HG02642 (cell line): ENCODE measurements around the gene SLC49A3.
"Not testable (repeated sequence)": the region's sequence is repeated elsewhere in the genome, so short reads cannot be mapped to it uniquely, and the experiment has no call there.

Experiments used
- ATAC-seq: cut with Tn5 transposase; IDR thresholded peaks from one replicate; pipeline ENCODE4 v1.9.1; 2021; ENCODE audit warnings: mild to moderate bottlenecking; ENCODE audit not compliant: unreplicated experiment, poor library complexity

SLC49A3 gene

DNA sequence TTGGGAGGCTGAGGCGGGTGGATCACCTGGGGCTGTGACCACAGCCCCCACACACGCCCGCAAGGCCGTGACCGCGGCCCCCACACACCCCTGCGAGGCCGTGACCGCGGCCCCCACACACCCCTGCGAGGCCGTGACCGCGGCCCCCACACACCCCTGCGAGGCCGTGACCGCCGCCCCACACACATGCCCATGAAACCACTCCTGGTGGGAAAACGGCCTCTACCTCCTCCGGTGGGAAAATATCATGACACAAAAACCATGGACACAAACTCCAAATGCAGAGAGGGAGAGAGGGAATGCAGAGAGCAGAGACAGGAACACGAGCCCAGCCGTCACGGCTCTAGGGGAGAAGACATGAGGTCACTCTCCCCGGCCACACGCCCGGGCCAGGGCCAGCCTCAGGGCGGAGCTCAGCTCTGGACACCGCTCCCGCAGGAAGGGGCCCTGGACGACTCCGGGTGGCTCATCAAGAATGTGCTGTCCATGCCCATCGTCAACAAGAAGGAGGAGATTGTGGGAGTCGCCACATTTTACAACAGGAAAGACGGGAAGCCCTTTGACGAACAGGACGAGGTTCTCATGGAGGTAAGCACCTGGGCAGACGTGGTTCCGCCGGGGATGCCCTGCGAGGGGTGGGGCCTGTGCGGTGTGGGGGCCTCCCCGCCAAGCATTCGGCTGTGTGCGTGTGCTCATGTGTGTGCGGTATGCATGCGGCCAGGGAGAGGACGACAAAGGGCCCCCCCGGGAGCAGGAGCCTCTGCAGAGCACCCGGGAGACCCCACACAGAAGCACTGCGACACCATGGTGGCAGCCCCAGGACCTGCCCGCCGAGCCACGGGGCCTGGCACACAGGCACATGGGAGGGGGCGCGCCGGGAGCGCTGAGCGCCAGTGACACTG, 32.3 kb downstream of the SLC49A3 start:
- ATAC-seq = no peak

DNA sequence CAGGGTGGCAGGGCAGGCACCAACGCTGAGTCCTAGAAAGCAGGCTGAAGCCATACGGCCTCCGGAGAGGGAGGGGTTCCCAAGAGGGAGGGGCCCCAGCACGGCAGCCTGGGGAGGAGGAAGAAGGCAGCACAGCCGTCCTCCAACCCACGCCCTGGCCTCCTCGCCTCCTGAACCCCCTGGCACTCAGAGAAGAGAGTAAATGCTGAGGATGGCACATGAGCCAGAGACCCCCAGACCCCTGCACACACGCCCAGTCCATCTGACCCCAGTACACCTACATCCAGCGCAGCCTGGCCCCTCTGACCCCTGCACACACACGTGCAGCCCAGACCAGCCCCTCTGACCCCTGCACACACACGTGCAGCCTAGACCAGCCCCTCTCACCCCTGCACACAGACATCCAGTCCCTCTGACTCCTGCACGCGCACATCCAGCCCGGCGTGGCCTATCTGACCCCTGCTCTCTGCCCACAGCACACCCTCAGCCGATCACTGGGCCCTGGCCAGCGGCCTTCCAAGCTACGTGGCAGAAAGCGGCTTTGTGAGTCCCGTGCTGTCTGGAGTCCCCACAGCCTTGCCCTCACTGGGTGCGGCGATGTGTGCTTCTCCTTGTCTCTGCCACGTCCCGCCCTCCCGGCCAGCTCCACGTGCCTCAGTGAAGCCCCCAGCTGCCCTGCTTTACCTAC, 33.3 kb downstream of the SLC49A3 start:
- ATAC-seq = no peak

DNA sequence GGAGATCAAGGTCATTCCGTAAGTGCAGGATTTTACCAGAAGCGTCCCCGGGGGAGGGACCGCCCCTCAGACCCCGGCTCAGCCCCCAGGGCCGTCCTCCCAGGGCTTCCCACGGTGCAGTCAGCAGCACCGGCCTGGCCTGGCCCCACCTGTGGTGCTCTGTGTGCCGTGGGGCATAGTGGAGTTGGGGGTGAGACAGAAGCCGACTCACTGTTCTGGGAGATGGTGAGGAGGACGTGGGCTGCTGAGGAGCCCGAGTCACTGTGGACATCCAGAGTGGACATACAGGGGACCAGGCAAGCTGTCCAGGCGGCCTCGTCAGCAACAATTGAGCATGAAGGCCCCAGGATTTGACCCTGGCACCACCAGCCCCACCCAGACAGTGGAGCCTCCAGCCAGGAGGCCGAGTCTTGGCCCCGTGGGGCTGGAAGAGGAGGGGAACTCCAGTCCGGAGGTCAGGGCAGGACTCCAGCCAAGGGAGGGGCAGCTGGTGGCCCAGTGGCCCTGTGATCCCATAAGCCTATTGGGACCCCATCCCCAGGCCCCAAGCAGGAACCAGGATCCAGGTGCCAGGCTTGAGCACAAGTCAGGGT, 34.0 kb downstream of the SLC49A3 start:
- no peak for ATAC-seq

DNA sequence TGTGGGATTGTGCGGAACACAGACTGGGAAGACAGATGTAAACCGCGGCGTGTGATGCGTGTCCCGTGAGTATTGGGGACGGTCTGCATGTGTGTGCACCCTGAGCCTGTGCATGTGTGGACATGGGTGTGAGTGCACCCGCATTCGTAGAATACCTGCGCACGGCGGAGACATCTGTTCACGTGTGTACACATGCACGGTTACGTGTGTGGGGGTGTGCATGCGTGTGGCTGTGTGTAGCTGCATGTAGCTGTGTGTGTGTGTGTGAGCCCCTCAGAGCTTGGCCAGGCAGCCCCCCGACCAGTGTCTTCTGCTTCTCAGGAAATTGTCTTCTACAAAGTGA, 34.5 kb downstream of the SLC49A3 start:
- ATAC-seq = no peak

DNA sequence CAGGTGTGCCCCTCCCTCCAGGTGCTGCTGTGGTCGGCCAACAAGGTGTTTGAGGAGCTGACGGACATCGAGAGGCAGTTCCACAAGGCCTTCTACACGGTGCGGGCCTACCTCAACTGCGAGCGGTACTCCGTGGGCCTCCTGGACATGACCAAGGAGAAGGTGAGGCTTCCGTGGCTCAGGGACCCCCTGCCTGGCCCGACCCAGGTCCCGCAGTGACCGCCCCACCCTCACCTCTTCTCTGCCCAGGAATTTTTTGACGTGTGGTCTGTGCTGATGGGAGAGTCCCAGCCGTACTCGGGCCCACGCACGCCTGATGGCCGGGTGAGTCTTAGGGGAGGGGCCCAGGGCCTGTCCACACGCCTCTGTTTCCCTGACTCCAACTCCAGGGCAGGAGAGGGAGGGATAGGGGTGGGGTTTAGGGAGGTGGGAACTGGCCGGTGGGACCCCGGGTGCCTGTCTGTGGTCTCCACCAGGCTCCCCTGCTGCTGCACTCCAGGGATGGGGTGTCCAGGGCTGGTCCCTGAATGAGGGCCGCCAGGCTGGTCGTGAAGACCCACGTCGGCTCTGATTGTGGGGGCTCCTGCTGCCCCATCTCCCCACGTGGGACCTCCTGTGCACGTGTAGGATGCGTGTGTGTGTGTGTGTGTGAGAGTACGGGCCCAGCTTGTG, 35.0 kb downstream of the SLC49A3 start:
- no peak for ATAC-seq

DNA sequence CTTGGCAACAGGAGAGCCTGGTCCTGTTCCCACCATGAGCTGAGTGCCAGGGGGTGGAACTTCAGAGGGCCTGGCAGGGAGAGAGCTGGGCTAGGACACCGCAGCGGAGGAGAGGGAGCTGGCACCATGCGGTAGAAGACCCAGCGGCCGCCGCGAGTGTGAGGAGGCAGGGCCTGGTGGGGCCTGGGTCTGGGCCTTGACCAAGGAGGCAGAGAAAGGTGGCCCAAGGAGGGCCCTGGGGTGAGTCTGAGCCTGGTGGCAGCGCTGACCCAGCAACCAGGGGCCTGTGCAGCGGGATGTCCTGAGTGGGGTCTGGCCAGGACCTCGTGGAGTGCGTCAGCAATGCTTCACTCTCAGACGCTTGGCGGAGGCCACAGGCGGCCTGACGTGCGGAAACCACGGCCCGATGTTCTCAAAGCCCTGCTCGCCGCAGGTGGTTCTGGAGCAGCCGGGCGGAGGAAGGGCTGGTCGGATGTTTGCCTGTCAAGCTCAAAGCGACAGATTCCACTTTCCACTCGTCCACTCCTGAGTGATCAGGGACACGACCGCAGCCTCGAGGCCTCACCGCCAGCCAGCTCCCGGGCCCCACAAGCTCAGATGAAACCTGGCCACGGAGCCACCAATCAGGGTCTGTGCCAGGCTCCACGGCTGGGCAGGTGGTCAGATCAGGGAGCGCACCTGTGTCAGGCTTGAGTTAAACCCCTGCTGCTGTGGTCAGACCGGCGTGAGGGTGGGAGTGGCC, 35.7 kb downstream of the SLC49A3 start:
- no peak for ATAC-seq

DNA sequence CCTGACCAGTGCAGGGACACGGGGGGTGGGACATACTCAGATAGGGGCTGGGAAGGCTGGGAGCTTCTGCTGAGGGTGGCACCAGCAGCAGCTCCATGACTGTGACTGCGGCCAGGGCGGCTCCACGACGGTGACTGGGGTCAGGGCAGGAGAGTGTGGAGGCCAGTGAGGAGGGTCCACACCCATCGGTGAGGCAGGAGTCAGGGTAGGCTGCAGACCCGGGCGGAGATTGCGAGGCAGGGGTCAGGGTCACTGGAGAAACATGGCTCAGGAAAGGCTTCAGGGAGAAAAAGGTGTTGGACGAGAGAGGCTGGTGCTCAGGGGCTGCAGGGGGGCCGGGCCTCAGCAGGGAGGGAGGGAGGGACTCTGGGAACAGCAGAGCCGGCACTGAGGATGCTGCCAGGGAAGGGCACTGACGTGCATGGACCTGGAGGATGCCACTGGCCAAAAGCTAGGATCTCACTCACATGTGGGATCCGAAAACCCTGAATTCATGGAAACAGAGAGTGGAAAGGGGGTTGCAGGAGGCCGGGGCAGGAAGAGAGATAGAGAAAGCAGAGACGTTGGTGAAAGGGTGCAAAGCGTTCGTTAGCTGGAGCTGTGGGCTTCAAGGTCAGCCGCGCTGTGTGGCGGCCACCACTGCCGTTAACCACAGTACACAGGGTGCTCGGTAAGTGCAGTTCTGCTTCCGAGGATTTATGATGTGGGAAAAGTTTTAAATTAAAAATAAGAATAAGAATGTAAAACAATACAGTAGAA, 36.9 kb downstream of the SLC49A3 start:
- ATAC-seq = no peak

DNA sequence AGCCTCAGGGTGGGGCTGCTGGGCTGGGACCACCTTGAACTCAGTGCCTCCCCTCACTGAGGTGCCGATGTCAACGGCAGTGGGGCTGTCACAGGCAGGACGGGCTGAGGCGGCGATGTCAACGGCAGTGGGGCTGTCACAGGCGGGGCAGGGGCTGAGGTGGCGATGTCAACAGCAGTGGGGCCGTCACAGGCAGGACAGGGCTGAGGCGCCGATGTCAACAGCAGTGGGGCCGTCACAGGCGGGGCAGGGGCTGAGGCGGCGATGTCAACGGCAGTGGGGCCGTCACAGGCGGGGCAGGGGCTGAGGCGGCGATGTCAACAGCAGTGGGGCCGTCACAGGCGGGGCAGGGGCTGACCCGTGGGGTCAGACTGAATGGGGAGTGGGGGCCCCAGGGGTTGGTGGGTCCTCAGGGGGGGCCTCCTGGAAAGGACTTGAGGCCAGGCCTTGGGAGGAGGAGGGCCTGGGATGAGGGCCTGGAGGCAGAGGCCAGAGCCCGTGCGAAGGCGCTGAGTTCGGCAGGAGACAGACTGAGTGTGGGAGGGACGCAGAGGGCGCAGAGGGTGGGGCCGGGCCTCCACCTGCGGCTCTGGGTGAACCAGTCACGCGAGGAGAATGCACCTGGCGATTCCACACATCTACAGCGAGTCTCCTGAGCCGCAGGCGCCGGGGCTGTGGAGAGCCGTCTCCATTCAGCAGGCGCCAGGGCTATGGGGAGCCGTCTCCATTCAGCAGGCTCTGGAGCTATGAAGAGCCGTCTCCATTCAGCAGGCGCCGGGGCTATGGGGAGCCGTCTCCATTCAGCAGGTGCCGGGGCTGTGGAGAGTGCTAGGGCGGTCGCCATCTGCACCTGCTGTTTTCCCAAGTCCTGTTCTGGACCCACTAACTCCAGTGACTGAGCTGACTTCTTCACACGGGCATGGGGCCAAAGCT, 37.7 kb downstream of the SLC49A3 start:
- no peak for ATAC-seq

DNA sequence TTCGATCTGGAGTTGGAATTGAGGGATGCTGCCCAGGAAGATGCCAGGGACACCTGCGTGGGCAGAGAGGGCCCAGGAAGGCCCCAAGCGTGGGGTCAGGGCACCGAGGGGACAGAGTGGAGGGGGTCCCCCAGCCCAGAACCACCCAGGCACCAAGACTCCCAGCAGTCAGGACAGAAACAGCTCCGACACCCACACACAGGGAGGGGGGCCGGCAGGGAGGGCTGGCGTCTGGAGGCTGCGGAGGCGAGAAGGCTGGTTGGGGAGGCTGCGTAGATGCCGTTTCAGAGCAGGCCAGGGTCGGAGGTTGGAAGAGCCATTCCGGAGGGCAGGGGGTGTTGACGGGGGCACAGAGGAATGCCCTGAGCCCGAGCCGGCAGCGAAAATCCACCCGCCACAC, 38.5 kb downstream of the SLC49A3 start:
- ATAC-seq = no peak

DNA sequence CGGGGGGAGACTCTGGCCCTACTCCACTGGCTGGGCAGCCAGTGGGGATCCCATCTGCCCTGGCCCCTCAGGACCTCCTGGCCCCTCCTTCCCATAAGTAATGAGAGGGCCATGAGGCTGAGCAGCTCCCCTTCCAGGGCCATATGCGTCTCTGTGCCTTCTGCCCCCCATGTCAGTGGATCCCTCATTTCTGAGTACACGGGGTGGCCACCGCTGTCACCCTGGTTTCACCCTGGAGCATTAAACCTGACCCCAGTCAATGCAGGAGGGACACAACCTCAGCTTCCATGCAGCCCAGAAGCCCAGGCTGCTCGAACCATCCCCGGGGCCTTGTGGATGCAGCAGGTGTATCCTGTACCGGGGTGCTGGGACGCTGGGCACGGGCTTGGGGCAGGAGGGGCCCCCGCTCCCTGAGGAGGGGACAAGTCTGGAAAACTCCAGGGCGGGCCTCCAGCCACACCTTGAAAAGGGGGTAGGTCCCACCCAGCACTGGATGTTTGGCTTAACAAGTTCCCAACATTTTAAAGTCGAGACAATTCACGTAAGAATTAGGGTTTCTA, 39.1 kb downstream of the SLC49A3 start:
- ATAC-seq = no peak

DNA sequence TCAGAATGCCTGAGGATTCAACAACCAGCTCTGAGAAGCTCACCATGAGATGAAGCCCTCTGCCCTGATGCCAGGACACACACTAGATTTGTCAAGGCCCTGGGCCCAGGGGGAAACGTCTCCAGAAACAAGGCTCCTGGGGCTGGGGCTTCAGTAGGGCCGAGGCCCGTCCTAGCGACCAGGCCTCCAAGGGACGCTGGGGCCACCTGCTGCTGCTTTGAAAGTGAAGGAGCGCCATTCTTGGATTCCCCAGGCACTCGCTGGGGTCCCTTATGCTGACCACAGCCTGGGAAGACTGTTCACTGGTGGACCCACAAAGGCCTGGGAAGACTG, 39.7 kb downstream of the SLC49A3 start:
- ATAC-seq = no peak

DNA sequence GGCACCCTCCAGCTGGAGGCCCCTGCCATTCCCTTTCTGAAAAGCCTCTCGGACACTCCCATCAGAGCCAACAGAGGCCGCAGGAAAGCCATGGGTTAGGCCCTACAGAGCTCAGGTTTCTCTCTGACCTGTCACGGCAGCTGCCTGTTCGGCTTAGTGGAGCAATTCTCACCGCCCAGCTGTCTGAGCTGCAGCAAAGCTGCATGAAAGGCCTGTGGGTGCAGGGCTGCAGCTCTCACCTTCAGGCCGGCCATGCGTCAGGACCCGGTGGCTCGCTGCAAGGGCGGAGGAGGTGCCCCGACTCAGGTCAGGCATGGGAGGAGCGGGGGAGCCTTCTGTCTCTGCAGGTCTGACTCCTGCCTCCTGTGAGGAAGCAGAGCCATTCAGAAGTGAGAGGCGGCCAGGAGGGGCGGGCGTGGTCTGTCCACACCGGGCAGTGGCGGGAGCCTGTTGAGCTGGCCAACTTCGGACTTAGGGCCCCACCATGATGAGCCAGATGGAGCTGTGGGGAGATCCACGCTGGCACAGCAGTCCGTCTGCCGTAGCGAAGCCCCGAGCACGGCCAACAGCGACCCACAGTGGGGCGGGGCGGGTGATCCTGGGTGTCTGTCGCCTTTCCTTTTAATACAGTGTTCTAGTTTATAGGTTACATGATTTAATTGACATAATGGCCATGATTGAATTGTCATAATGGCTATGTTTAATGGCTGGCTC, 40.2 kb downstream of the SLC49A3 start:
- ATAC-seq = no peak

DNA sequence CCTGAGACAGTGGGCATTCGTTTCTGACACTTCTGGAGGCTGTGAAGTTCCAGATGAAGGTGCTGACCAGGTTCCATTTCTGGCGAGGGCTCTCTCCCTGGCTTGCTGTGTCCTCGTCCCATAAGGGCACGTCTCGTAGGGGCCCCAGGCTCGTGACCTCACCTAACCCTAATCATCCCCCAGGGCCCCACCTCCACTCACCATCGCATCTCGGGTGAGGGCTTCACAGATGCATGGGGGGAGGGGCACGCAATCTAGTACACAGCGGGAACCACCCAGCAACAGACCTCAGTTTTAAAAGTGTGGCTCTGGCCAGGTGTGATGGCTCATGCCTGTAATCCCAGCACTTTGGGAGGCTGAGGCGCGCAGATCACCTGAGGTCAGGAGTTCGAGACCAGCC, 41.5 kb downstream of the SLC49A3 start:
- no peak for ATAC-seq

DNA sequence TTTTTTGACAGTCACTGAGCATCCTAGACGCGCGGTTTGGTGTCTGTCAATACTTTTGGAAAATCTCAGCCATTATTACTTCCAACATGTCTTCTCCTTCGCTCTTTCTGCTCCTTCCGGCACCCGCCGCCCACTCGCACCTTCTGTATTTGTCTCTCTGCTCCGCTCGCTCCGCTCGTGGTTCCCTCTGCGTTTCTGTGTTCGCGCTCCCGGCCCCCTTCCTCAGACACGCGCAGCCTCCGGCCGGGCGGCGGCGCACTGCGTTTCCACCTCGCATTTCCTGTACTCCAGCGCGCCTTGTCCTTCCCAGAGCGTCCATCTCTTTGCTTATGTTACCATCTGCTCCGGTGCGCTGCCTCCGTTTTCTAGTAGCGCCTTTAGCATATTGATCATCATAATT, 42.5 kb downstream of the SLC49A3 start:
- no peak for ATAC-seq

DNA sequence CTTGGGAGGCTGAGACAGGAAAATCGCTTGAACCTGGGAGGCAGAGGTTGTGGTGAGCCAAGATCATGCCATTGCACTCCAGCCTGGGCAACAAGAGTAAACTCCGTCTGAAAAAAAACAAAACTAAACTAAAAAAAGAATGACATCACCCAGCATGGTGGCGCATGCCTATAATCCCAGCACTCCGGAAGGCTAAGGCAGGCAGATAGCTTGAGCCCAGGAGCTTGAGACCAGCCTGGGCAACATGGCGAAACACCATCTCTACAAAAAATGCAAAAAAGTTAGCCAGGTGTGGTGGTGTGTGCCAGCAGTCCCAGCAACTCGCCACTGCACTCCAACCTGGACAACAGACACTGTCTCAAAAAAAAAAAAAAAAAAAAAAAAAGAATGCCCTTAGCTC, 46.6 kb downstream of the SLC49A3 start:
- not testable (repeated sequence) for ATAC-seq

DNA sequence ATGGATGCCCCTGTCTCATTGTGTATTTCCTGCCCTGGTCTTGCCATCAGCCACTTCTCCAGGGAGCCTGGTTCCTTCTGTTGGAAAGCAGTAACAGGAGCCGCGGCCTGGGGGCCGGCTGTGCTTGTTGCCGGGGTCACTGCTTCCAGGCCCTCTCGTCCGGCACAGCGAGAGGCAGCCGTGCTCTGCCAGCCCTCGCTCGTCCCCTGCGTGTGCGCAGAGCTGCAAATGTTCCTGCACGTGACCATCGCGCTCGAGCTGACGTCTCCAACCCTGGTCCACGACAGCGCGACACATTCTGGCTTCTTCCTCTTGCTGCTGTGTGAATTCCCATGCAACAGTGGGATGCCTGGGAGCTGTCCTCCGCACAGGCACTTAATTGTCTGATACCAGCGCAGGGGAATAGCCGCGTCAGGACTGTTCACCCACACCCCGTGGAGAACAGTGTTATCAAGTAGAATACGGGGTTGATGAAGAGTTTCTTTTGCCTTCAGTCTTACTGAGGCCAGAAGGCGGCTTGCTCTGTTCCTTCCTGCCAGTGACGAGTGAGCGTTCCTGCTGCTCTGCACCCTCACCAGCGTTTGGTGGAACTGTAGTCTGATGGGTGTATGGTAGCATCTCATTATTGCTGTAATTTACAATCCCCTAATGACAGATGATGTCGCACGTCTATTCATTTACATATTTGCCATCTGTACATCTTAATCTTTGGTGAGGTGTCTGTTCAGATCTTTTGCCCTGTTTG, 51.2 kb downstream of the SLC49A3 start:
- ATAC-seq = no peak

DNA sequence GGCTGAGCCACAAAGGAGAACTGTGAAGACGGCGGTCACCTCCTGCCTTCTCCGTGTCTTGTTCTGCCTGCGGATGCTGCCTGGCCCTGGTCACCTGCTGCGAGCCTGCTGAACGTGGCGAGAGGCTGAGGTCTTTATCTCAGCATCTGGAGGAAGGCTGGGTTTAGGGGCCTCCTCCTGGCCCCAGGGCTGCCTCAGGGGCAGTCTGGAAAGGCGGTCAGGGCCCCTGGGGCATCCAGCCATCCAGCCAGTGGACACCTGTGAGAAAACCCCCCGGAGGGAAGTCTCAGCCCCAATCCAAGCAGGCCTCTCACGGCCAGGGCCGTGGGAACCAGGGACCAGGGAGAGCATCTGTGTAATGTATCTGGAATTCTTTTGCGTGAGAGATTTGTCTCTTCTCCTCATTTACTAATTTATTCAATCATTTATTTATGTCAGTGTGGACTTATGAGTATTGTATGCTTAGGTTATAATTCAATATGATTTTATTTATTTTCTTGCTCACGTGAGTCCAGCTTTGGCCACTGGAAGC, 52.3 kb downstream of the SLC49A3 start:
- ATAC-seq = no peak
